Stimulated activated naive CD8-positive, alpha-beta T cell treated with anti-CD3 and anti-CD28 coated beads, Interleukin-15, Interleukin-2, amounts not matched to agents 100 U/mL and 50 U/mL, for 24 hours (primary cell): ENCODE results near the gene MFSD2B.

ENCODE experiments used
- ATAC-seq: fragments of 150-1000 bp; cut with Tn5 transposase; one replicate; pipeline ENCODE4 v1.10.0; 2021
- DNase-seq: peaks from one replicate; pipeline ENCODE4 v3.0.0; 2021

The MFSD2B gene

DNA sequence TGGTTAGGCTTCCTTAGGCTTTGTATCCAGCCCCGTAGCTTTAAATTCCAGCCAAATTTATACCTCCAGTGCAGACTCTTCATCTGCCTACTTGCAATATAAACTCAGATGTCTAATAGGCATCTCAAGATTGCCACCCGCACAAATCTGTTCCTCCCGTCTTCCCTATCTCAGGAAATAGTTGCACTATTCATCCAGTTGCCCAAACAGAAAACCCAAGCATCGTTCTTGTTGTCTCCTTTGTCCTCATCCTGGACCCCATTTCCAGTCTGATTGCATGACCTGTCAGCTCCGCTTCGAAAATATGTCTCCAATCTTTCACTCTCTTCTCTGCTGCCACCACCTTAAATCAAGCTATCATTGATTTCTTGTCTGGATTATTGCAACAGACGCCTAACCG, 41.9 kb downstream of the MFSD2B start:
- no peak for ATAC-seq

DNA sequence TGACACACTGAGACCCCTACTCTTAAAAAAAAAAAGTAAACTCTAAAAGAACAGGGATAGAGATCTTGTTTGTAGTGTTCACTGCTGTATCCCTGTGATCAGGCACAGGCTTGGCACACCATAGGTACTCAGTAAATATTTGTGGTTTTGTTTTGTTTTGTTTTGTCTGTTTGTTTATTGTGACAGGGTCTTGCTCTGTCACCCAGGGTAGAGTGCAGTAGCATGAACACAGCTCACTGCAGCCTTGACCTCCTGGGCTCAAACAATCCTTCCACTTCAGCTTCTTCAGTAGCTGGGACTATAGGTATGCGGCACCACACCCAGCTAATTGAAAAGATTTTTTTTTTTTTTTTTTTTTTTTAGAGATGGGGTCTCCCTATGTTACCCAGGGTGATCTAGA, 43.1 kb downstream of the MFSD2B start:
- DNase-seq: no peak
- no peak for ATAC-seq

More for the DNA sequence above, 41.9 kb downstream of the MFSD2B start:
- no peak for DNase-seq

DNA sequence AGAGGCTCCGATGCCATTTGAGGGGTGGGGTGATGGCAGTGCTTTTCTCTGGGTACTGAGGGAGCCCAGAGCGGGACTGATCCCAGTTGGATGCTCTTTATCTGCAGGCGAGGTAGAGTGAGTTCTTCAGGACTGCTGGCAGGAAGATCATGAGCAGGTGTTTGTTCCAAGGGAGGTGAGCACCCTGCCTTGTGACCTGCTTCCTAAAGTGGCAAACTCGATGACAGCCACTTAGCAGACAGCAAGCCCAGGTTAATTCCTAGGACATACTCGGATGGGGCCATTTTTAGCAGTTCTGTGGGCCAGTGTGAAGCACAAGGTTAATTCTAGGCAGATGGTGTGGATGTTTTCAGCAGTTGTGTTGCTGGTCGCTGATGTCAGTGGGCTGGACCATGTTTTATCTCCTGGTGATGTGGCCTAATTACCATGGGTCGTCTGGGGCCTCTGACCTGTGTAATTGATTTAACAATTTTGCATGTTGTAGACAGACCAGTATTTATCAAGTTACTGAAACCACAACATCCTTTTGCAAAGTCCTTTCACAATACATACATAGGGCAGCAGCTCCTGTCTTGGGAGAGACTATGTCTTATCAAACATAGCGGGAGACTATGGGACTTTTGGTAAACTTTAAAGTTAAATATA, 44.6 kb downstream of the MFSD2B start:
- DNase-seq: no peak
- no peak for ATAC-seq

DNA sequence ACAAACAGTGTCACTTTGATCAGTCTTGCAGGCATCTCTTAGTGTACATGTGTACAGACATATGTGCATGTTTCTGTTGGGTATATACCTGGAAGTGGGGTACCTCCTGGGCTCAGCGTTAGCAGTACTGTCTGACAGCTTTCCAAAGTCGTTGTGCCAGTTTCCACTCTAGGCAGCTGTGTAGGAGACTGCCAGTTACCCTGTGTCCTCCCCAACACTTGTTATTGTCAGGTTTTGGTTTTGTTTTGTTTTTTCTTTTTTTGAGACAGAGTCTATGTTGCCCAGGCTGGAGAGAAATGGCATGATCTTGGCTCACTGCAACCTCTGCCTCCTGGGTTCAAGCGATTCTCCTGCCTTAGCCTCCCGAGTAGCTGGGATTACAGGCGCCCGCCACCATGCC, 45.9 kb downstream of the MFSD2B start:
- DNase-seq (no peak), ATAC-seq (no peak)

DNA sequence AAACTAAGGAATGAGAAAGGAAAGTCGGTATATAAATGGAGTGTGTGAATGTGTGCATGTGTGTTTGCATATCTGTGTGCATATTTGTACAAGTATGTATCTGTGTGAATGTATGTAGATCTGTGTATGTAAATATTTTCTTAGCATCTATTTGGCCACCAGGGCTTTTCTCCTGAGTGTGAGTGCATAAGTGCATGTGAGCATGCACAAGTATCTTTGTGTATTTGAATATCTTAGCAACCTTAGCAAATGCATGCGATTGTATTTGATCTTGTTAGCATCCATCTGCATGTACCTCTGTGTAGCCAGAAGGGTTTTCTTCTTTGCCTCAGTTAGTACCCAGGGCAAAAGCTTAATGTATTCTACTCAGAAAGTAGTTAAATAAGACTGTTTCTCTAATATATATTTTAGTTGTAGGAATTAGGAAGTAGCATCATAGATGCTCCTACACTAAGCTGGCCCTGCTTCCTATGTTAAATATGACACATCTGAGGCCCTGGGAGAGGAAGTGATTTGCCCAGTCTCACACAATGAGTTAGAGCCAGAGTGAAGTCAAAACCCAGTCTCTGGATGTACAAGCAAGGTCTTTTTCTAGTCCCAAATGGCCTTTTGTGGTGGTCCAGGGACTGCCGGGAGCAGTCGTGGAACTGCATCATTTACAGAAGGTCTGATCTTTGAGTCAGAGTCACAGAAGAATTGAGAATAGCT, 48.8 kb downstream of the MFSD2B start:
- DNase-seq: no peak
- no peak for ATAC-seq

DNA sequence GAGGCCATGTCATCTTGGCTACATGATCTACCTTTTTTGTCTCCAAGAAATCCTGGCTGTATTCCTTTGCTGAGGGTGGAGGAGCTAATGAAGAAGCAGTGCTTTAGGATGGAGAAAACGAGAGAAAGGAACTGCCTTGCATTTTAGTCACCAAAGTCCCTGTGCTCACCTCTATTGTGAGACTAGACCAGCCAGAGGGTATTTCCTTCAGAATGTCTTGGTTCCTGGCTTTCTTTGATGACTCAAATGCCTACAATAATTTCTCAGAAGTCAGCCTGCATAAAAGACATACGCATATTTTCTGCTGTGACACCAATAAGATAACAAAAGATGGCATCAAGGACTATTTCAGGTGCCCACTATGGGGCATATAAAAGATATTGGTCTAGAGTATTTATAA, 55.5 kb downstream of the MFSD2B start:
- DNase-seq (no peak), ATAC-seq (no peak)

DNA sequence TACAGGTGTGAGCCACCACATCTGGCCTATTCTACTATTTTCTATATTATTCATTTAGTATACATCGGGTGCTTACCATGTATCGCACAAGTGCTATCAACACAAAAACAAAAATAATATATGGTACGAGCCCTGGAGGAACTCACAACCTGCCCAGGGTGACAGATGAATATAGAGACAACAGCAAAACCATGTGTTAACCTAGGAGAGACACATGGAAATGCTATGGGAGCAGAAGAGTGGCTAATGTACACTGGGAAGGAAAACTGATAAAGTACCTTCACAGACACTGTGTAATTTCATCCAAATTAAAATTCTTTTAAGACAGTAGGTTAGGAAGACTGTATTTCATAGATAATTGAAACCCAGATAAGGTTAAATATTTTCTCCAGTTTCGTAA, 62.4 kb downstream of the MFSD2B start:
- DNase-seq (no peak), ATAC-seq (no peak)

DNA sequence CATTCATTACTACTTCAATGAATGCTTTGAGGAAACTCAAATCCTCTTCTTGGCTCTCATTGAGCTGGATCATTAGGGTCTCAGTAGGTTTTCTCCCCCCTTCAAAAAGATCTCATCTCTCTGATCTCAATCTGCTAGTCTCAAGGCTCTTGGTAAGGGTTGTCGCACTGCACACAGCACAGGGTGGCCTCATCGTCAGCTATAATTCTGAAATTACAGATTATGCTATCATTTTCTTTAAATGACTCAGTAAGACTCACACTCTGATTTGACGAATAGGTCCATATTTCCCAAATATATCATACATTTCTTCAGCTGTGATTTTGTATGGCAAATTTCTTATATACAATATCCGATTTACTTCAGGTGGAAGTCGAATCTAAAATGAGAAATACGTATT, 63.9 kb downstream of the MFSD2B start:
- DNase-seq (no peak), ATAC-seq (no peak)

DNA sequence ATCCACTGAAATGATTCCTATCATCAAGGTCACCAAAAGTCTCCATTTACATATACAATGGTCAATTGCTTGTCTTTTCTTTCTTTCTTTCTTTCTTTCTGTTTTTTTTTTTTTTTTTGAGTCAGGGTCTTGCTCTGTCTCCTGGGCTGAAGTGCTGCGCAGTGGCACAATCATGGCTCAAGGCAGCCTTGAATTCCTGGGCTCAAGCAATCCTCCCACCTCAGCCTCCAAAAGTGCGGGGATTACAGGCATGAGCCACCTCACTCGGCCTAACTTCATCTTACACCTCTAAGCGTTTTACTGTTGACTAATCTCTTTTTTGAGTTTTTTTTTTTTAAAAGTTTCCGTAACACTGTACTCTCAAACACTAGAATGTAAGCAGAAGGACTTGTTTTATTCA, 65.4 kb downstream of the MFSD2B start:
- ATAC-seq (no peak), DNase-seq (no peak)
